Endothelial cell of umbilical vein (primary cell): ENCODE measurements around the gene PCDHA9. TPM values are rescaled to one million over a fixed set of nuclear protein-coding genes. Genes with fewer than 3 reads are reported as not detected.
"Not testable (repeated sequence)": the region's sequence is repeated elsewhere in the genome, so short reads cannot be mapped to it uniquely, and the experiment has no call there.

Experiments
- BruUV-seq: library from RNA; stranded (reverse); fragments of 400-500 nt; replicated peaks from 2 replicates; lab custom pipeline; 2021; lab: Mats Ljungman, UMichigan
- CTCF ChIA-PET: fragments of 300-600, 350-600 bp; sonication (Branson Sonifier 250); formaldehyde crosslinking; loops from one replicate; lab custom pipeline; 2021; ENCODE audit warnings: antibody characterized with exemption, inconsistent platforms; lab: Charles Lee
- POLR2A ChIA-PET: fragments of 300-600, 350-600 bp; sonication (Branson Sonifier 250); formaldehyde crosslinking; loops from one replicate; lab custom pipeline; 2021; ENCODE audit warnings: antibody characterized with exemption, inconsistent platforms; lab: Charles Lee
- DNase-seq: peaks from one replicate; pipeline ENCODE4 v3.0.0-alpha.2; 2011; ENCODE audit warnings: low read depth, low spot score
- FAIRE-seq: peaks from 2 replicates; lab custom pipeline; 2011; peaks lifted over from hg19 to GRCh38; lab: Jason Lieb, UNC
- H2AFZ ChIP-seq: 2 replicates; pipeline ENCODE4 v1.6.0; 2012; ENCODE audit warnings: low read depth, low read length, control low read depth, inconsistent platforms
- H3K27ac ChIP-seq: 2 replicates; pipeline ENCODE4 v1.5.1; 2011; ENCODE audit warnings: low read depth, mild to moderate bottlenecking, control low read depth, low read length, moderate library complexity; ENCODE audit not compliant: insufficient read depth
- H3K27me3 ChIP-seq, 2 experiments: 2 replicates each; pipeline versions ENCODE4 v1.6.0 to v1.6.1; 2011; ENCODE audit warnings: low read length in 2 of 2, mixed read lengths in 1 of 2; ENCODE audit not compliant: control insufficient read depth in 2 of 2, insufficient read depth in 2 of 2
- H3K36me3 ChIP-seq, 2 experiments: 2 replicates in 1 of 2; 3 replicates in 1 of 2; pipeline ENCODE4 v1.5.1; 2011; ENCODE audit warnings: low read length in 2 of 2, mild to moderate bottlenecking in 1 of 2, moderate library complexity in 1 of 2; ENCODE audit not compliant: control insufficient read depth in 2 of 2, insufficient read depth in 2 of 2; ENCODE audit errors: extremely low read depth in 1 of 2
- H3K4me1 ChIP-seq: 3 replicates; pipeline ENCODE4 v1.5.1; 2011; ENCODE audit warnings: mild to moderate bottlenecking, low read length; ENCODE audit not compliant: control insufficient read depth, insufficient read depth; ENCODE audit errors: extremely low read depth
- H3K4me2 ChIP-seq: 2 replicates; pipeline ENCODE4 v1.6.1; 2011; ENCODE audit warnings: low read length, control low read depth, mixed read lengths; ENCODE audit not compliant: insufficient read depth
- H3K4me3 ChIP-seq, 3 experiments: fragments of 200-600 bp in 1 of 3; sonication (generic), shearing (Covaris generic) in 1 of 3; replicated peaks in 1 of 3; 2 replicates each; pipeline ENCODE4 v1.5.1; 2011 to 2016; ENCODE audit warnings: control low read depth in 3 of 3, low read length in 3 of 3, mild to moderate bottlenecking in 2 of 3, inconsistent platforms in 1 of 3, low read depth in 1 of 3, moderate library complexity in 1 of 3; ENCODE audit not compliant: insufficient read depth in 1 of 3
- H3K79me2 ChIP-seq: 2 replicates; pipeline ENCODE4 v1.6.0; 2012; ENCODE audit warnings: low read length, inconsistent platforms; ENCODE audit not compliant: control insufficient read depth, insufficient read depth
- H3K9ac ChIP-seq: replicated peaks from 2 replicates; pipeline ENCODE3; 2011; ENCODE audit warnings: low read length, control low read depth; ENCODE audit not compliant: insufficient read depth; ENCODE audit errors: extremely low read depth
- H3K9me1 ChIP-seq: replicated peaks from 3 replicates; pipeline ENCODE4 v1.6.0; 2011; ENCODE audit warnings: mild to moderate bottlenecking, low read length; ENCODE audit not compliant: control insufficient read depth, insufficient read depth; ENCODE audit errors: extremely low read depth
- H3K9me3 ChIP-seq: replicated peaks from 2 replicates; pipeline ENCODE4 v1.5.1; 2012; ENCODE audit warnings: low read length, inconsistent platforms; ENCODE audit not compliant: control insufficient read depth, insufficient read depth
- H4K20me1 ChIP-seq: replicated peaks from 2 replicates; pipeline ENCODE3; 2011; ENCODE audit warnings: mild to moderate bottlenecking, low read length; ENCODE audit not compliant: control insufficient read depth, insufficient read depth; ENCODE audit errors: extremely low read depth
- GATA2 ChIP-seq: IDR thresholded peaks from 2 replicates; pipeline ENCODE4 v1.7.0; 2011; ENCODE audit warnings: low read depth, mild to moderate bottlenecking, moderate library complexity, mixed read lengths, low read length; ENCODE audit not compliant: insufficient read length, insufficient read depth
- MYC ChIP-seq: IDR thresholded peaks from one replicate; pipeline ENCODE4 v1.6.1; 2011; ENCODE audit warnings: mild to moderate bottlenecking, low read depth, low read length
- POLR2A ChIP-seq: IDR thresholded peaks from 2 replicates; pipeline ENCODE4 v1.6.1; 2012; ENCODE audit warnings: low read depth, mild to moderate bottlenecking, control low read depth, low read length
- dilution Hi-C: fragments of 300-500 bp; cut with MboI; formaldehyde crosslinking; loops from one replicate; pipeline ENCODE4 v1.15.0; 2019; ENCODE audit warnings: low sequenced_read_pairs; ENCODE audit not compliant: extremely low pct_ligation_motif_present
- intact Hi-C: fragments of 100-400 bp; cut with micrococcal nuclease; formaldehyde crosslinking; loops from one replicate; pipeline ENCODE4 v1.10.0; 2022
- polyA plus RNA-seq, 4 experiments: library from polyadenylated mRNA; depleted of rRNA in 3 of 4; stranded (reverse) in 3 of 4; unstranded in 1 of 4; fragments of >200 nt; gene quantifications; 2 replicates each; pipeline versions ENCODE4 v1.2.1 to v1.2.3, GENCODE V29; 2011 to 2012; ENCODE audit warnings: missing spikeins in 1 of 4
- total RNA-seq: library from RNA; stranded (reverse); gene quantifications from 2 replicates; pipeline ENCODE4 v1.2.3, GENCODE V29; 2021

The PCDHA9 gene
- total and polyA plus RNA-seq, 2 donors (not counting 3 experiments of a cell fraction or from before 2014, with no cell fraction given) = not detected

DNA sequence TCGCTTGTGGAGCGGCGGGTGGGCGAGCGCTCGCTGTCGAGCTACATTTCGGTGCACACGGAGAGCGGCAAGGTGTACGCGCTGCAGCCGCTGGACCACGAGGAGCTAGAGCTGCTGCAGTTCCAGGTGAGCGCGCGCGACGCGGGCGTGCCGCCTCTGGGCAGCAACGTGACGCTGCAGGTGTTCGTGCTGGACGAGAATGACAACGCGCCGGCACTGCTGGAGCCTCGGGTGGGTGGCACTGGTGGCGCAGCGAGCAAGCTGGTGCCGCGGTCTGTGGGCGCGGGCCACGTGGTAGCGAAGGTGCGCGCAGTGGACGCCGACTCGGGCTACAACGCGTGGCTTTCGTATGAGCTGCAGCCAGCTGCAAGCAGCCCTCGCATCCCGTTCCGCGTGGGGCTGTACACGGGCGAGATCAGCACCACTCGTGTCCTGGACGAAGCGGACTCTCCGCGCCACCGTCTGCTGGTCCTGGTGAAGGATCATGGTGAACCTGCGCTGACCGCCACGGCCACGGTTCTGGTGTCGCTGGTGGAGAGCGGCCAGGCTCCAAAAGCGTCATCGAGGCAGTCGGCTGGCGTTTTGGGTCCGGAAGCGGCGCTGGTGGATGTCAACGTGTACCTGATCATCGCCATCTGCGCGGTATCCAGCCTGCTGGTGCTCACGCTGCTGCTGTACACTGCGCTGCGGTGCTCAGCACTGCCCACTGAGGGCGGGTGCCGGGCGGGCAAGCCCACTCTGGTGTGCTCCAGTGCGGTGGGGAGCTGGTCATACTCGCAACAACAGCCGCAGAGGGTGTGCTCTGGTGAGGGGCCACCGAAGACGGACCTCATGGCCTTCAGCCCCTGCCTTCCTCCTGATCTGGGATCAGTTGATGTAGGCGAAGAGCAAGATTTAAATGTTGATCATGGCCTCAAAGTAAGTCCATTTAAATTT lies 5.1 kb upstream of the PCDHA9 start:
- H3K9ac ChIP-seq = no peak overlapping the region
- H4K20me1 ChIP-seq = no peaks in the 10 kb centered on the region
- ChIA-PET POLR2A (no interaction called here), CTCF (no interaction called here)
- intact Hi-C loops (no loop called here), dilution Hi-C loops (no loop called here)
- no peak overlapping the region for H3K4me2 ChIP-seq
- no peaks in the 10 kb centered on the region for H3K27me3 ChIP-seq
- H3K9me3 ChIP-seq = no peaks in the 10 kb centered on the region
- H2AFZ ChIP-seq = no peak overlapping the region
- no peak for FAIRE-seq
- BruUV-seq = no TSS peak
- DNase-seq = no peak
- no peak overlapping the region for H3K27ac ChIP-seq
- H3K4me3 ChIP-seq = no peak overlapping the region
- H3K36me3 ChIP-seq = no peaks in the 10 kb centered on the region
- H3K4me1 ChIP-seq = no peaks in the 10 kb centered on the region
- TF ChIP-seq POLR2A = no peak
- no peak for TF ChIP-seq GATA2
- no peak for TF ChIP-seq MYC
- H3K79me2 ChIP-seq = no peaks in the 10 kb centered on the region
- no peaks in the 10 kb centered on the region for H3K9me1 ChIP-seq

DNA sequence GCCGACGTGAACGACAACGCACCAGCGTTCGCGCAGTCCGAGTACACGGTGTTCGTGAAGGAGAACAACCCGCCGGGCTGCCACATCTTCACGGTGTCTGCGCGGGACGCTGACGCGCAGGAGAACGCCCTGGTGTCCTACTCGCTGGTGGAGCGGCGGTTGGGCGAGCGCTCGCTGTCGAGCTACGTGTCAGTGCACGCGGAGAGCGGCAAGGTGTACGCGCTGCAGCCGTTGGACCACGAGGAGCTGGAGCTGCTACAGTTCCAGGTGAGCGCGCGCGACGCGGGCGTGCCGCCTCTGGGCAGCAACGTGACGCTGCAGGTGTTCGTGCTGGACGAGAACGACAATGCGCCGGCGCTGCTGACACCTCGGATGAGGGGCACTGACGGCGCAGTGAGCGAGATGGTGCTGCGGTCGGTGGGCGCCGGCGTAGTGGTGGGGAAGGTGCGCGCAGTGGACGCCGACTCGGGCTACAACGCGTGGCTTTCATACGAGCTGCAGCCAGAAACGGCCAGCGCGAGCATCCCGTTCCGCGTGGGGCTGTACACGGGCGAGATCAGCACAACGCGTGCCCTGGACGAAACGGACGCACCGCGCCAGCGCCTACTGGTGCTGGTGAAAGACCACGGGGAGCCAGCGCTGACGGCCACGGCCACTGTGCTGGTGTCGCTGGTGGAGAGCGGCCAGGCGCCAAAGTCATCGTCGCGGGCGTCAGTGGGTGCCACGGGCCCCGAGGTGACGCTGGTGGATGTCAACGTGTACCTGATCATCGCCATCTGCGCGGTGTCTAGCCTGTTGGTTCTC lies 1.9 kb downstream of the PCDHA9 start:
- POLR2A ChIA-PET, intact Hi-C loops, H3K4me2 ChIP-seq, H2AFZ ChIP-seq, BruUV-seq, H4K20me1 ChIP-seq, DNase-seq, FAIRE-seq, H3K36me3 ChIP-seq, H3K9me3 ChIP-seq, H3K79me2 ChIP-seq, H3K4me1 ChIP-seq, H3K27me3 ChIP-seq, H3K4me3 ChIP-seq, H3K9ac ChIP-seq, H3K9me1 ChIP-seq, dilution Hi-C loops, H3K27ac ChIP-seq, CTCF ChIA-PET: not testable (repeated sequence)
